NT2/D1 (cell line): ENCODE results near the gene ATXN7L3.

ENCODE experiments used
- SUZ12 ChIP-seq: IDR thresholded peaks from 2 replicates; pipeline ENCODE4 v1.6.1; 2011; ENCODE audit not compliant: insufficient read length, insufficient read depth; ENCODE audit errors: extremely low read depth
- YY1 ChIP-seq: IDR thresholded peaks from 2 replicates; pipeline ENCODE4 v1.6.1; 2011; ENCODE audit not compliant: insufficient read length, insufficient read depth
- ZNF274 ChIP-seq: IDR thresholded peaks from 2 replicates; pipeline ENCODE4 v1.6.1; 2011; ENCODE audit warnings: mild to moderate bottlenecking, low read depth, low read length

DNA sequence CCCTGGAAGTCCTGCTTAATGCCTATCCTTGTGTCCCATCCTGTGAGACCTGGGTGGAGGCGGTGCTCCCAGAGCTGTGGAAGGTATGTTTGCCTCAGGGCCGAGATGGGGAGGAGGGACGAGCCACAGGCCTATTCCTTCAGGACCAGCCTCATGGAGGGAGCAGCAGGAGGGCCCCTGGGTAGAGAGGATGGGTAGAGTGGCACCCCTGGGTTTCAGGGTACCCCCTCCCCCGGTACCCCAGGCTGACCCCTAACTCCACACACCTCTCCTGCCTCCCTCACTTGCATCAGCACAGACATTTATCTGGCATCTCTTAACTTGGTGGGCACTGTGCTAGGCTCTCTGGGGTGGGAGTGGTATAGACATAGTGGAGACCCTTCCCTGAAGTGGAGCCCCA lies 22.0 kb downstream of the ATXN7L3 start:
- TF ChIP-seq ZNF274 = no peak
- TF ChIP-seq SUZ12 = no peak
- TF ChIP-seq YY1 = no peak
